ENCODE data around the gene KCNQ5.
A peak's percentile ranks its signal among the peaks of the same experiment; 100 is the strongest.
"Not testable (repeated sequence)": the region's sequence is repeated elsewhere in the genome, so short reads cannot be mapped to it uniquely, and the experiment has no call there.

KCNQ5 gene

GRCh38 chr6:72886170-72886569, 264.3 kb downstream of the KCNQ5 start:
- Histone ChIP-seq H3K4me3 (no peak overlapping the region), H3K36me3 (ENCODE audit: insufficient read depth, low read length) (no peaks in the 10 kb centered on the region), H3K9ac (ENCODE audit: insufficient read length) (no peak overlapping the region), H3K27ac (no peak overlapping the region), H3K9me3 (ENCODE audit: low read depth, low read length) (no peaks in the 10 kb centered on the region; the same call in none of the 2 replicates)
- DNase-seq (ENCODE audit: low read depth, low spot score), result no peak
- no peak for TF ChIP-seq EZH2 (IDR thresholded peaks at IDR 0.05)
- no peak for TF ChIP-seq POLR2AphosphoS5 (IDR thresholded peaks at IDR 0.05; ENCODE audit: borderline replicate concordance, low read depth, low read length)
- TF ChIP-seq FOXP2 (optimal IDR thresholded peaks at IDR 0.05; ENCODE audit: control extremely low read depth, extremely low read length, insufficient read depth), result no peak

- Histone ChIP-seq H3K9ac (ENCODE audit: insufficient read length) (no peak overlapping the region), H3K27ac (no peak overlapping the region), H3K36me3 (ENCODE audit: insufficient read depth, low read length) (no peaks in the 10 kb centered on the region), H3K4me3 (no peak overlapping the region), H3K9me3 (ENCODE audit: low read depth, low read length) (no peaks in the 10 kb centered on the region; the same call in 1 of the 2 replicates)
- no peak for TF ChIP-seq FOXP2 (optimal IDR thresholded peaks at IDR 0.05; ENCODE audit: control extremely low read depth, extremely low read length, insufficient read depth)
- TF ChIP-seq POLR2AphosphoS5 (IDR thresholded peaks at IDR 0.05; ENCODE audit: borderline replicate concordance, low read depth, low read length), result no peak
- no peak for TF ChIP-seq EZH2 (IDR thresholded peaks at IDR 0.05)
- no peak for DNase-seq (ENCODE audit: low read depth, low spot score)
Measured at GRCh38 chr6:72890233-72890632, 268.4 kb downstream of the KCNQ5 start.

- Histone ChIP-seq H3K27ac (no peak overlapping the region), H3K4me3 (no peak overlapping the region), H3K9me3 (ENCODE audit: low read depth, low read length) (no peaks in the 10 kb centered on the region; the same call in 1 of the 2 replicates), H3K36me3 (ENCODE audit: insufficient read depth, low read length) (no peaks in the 10 kb centered on the region), H3K9ac (ENCODE audit: insufficient read length) (no peak overlapping the region)
- no peak for DNase-seq (ENCODE audit: low read depth, low spot score)
- TF ChIP-seq POLR2AphosphoS5 (IDR thresholded peaks at IDR 0.05; ENCODE audit: borderline replicate concordance, low read depth, low read length), result no peak
- no peak for TF ChIP-seq FOXP2 (optimal IDR thresholded peaks at IDR 0.05; ENCODE audit: control extremely low read depth, extremely low read length, insufficient read depth)
- TF ChIP-seq EZH2 (IDR thresholded peaks at IDR 0.05), result no peak
Measured at GRCh38 chr6:72890671-72891070, 268.8 kb downstream of the KCNQ5 start.

- Histone ChIP-seq H3K4me3 (no peak overlapping the region), H3K36me3 (ENCODE audit: insufficient read depth, low read length) (no peaks in the 10 kb centered on the region), H3K27ac (no peak overlapping the region), H3K9me3 (ENCODE audit: low read depth, low read length) (no peaks in the 10 kb centered on the region), H3K9ac (ENCODE audit: insufficient read length) (no peak overlapping the region)
- no peak for TF ChIP-seq EZH2 (IDR thresholded peaks at IDR 0.05)
- TF ChIP-seq POLR2AphosphoS5 (IDR thresholded peaks at IDR 0.05; ENCODE audit: borderline replicate concordance, low read depth, low read length), result no peak
- TF ChIP-seq FOXP2 (optimal IDR thresholded peaks at IDR 0.05; ENCODE audit: control extremely low read depth, extremely low read length, insufficient read depth), result no peak
- no peak for DNase-seq (ENCODE audit: low read depth, low spot score)
Measured at GRCh38 chr6:72892901-72893300, 271.0 kb downstream of the KCNQ5 start.

GRCh38 chr6:72894091-72894490, 272.2 kb downstream of the KCNQ5 start:
- TF ChIP-seq EZH2 (IDR thresholded peaks at IDR 0.05), result no peak
- no peak for TF ChIP-seq POLR2AphosphoS5 (IDR thresholded peaks at IDR 0.05; ENCODE audit: borderline replicate concordance, low read depth, low read length)
- no peak for TF ChIP-seq FOXP2 (optimal IDR thresholded peaks at IDR 0.05; ENCODE audit: control extremely low read depth, extremely low read length, insufficient read depth)
- Histone ChIP-seq H3K9ac (ENCODE audit: insufficient read length) (no peak overlapping the region), H3K9me3 (ENCODE audit: low read depth, low read length) (no peaks in the 10 kb centered on the region), H3K4me3 (no peak overlapping the region), H3K36me3 (ENCODE audit: insufficient read depth, low read length) (no peaks in the 10 kb centered on the region), H3K27ac (no peak overlapping the region)
- DNase-seq (ENCODE audit: low read depth, low spot score), result no peak

- H3K4me3 ChIP-seq; DNase-seq (ENCODE audit: low read depth, low spot score); H3K36me3 ChIP-seq (ENCODE audit: insufficient read depth, low read length): not testable (repeated sequence)
Measured at GRCh38 chr6:72898313-72898712, 276.4 kb downstream of the KCNQ5 start.

GRCh38 chr6:72905705-72906478, 284.0 kb downstream of the KCNQ5 start:
- Histone ChIP-seq H3K36me3 (ENCODE audit: insufficient read depth, low read length) (no peaks in the 10 kb centered on the region), H3K9me3 (ENCODE audit: low read depth, low read length) (no peaks in the 10 kb centered on the region), H3K27ac (no peak overlapping the region), H3K9ac (ENCODE audit: insufficient read length) (no peak overlapping the region), H3K4me3 (no peak overlapping the region)
- no peak for DNase-seq (ENCODE audit: low read depth, low spot score)
- TF ChIP-seq POLR2AphosphoS5 (IDR thresholded peaks at IDR 0.05; ENCODE audit: borderline replicate concordance, low read depth, low read length) (no peak), FOXP2 (optimal IDR thresholded peaks at IDR 0.05; ENCODE audit: control extremely low read depth, extremely low read length, insufficient read depth) (no peak), EZH2 (IDR thresholded peaks at IDR 0.05) (no peak)

More at GRCh38 chr6:72898313-72898712, 276.4 kb downstream of the KCNQ5 start:
- H3K27ac ChIP-seq; H3K9ac ChIP-seq (ENCODE audit: insufficient read length); H3K9me3 ChIP-seq (ENCODE audit: low read depth, low read length): not testable (repeated sequence)

GRCh38 chr6:72911463-72912155, 289.7 kb downstream of the KCNQ5 start:
- Histone ChIP-seq H3K9me3 (ENCODE audit: low read depth, low read length) (no peaks in the 10 kb centered on the region), H3K4me3 (peak overlapping the region; percentile 26; the same call in 1 of the 2 replicates), H3K36me3 (ENCODE audit: insufficient read depth, low read length) (no peaks in the 10 kb centered on the region), H3K9ac (ENCODE audit: insufficient read length) (no peak overlapping the region), H3K27ac (peak overlapping the region; percentile 40; the same call in 1 of the 2 replicates)
- peak; percentile 35 for DNase-seq (ENCODE audit: low read depth, low spot score)
- TF ChIP-seq POLR2AphosphoS5 (IDR thresholded peaks at IDR 0.05; ENCODE audit: borderline replicate concordance, low read depth, low read length), result no peak
- no peak for TF ChIP-seq EZH2 (IDR thresholded peaks at IDR 0.05)
- no peak for TF ChIP-seq FOXP2 (optimal IDR thresholded peaks at IDR 0.05; ENCODE audit: control extremely low read depth, extremely low read length, insufficient read depth)
